ENCODE data around the gene CCSER1. TPM values are rescaled to one million over a fixed set of nuclear protein-coding genes. Genes with fewer than 3 reads are reported as not detected.
"Not testable (repeated sequence)": the region's sequence is repeated elsewhere in the genome, so short reads cannot be mapped to it uniquely, and the experiment has no call there.

The CCSER1 gene
- polyA plus RNA-seq, 3 donors = 18.1 to 20.3 (median 20.3) TPM

GRCh38 chr4:90241008-90241407, 113.8 kb downstream of the CCSER1 start:
- DNase-seq (ENCODE audit: extremely low read depth in 1 of 11, low read depth in 9 of 11, low spot score in 4 of 11) = no peak

- no peak for DNase-seq (ENCODE audit: extremely low read depth in 1 of 11, low read depth in 9 of 11, low spot score in 4 of 11)
Observed at GRCh38 chr4:90245837-90246236, 118.6 kb downstream of the CCSER1 start.

- DNase-seq (ENCODE audit: extremely low read depth in 1 of 11, low read depth in 9 of 11, low spot score in 4 of 11) = no peak
Observed at GRCh38 chr4:90246816-90247215, 119.6 kb downstream of the CCSER1 start.

GRCh38 chr4:90254357-90254756, 127.2 kb downstream of the CCSER1 start:
- no peak for DNase-seq (ENCODE audit: extremely low read depth in 1 of 11, low read depth in 9 of 11, low spot score in 4 of 11)

- no peak for DNase-seq (ENCODE audit: extremely low read depth in 1 of 11, low read depth in 9 of 11, low spot score in 4 of 11)
Observed at GRCh38 chr4:90274175-90274574, 147.0 kb downstream of the CCSER1 start.

GRCh38 chr4:90280954-90281353, 153.8 kb downstream of the CCSER1 start:
- DNase-seq (ENCODE audit: extremely low read depth in 1 of 11, low read depth in 9 of 11, low spot score in 4 of 11) = no peak

- no peak for DNase-seq (ENCODE audit: extremely low read depth in 1 of 11, low read depth in 9 of 11, low spot score in 4 of 11)
Observed at GRCh38 chr4:90281541-90282355, 154.6 kb downstream of the CCSER1 start.

GRCh38 chr4:90290345-90290744, 163.2 kb downstream of the CCSER1 start:
- no peak for DNase-seq (ENCODE audit: extremely low read depth in 1 of 11, low read depth in 9 of 11, low spot score in 4 of 11)

- DNase-seq (ENCODE audit: extremely low read depth in 1 of 11, low read depth in 9 of 11, low spot score in 4 of 11) = no peak
Observed at GRCh38 chr4:90292438-90292837, 165.2 kb downstream of the CCSER1 start.

- no peak for DNase-seq (ENCODE audit: extremely low read depth in 1 of 11, low read depth in 9 of 11, low spot score in 4 of 11)
Observed at GRCh38 chr4:90293320-90293719, 166.1 kb downstream of the CCSER1 start.

- no peak for DNase-seq (ENCODE audit: extremely low read depth in 1 of 11, low read depth in 9 of 11, low spot score in 4 of 11)
Observed at GRCh38 chr4:90299373-90299772, 172.2 kb downstream of the CCSER1 start.

- DNase-seq (ENCODE audit: extremely low read depth in 1 of 11, low read depth in 9 of 11, low spot score in 4 of 11) = no peak
Observed at GRCh38 chr4:90306810-90307209, 179.6 kb downstream of the CCSER1 start.

- not testable (repeated sequence) for DNase-seq (ENCODE audit: extremely low read depth in 1 of 11, low read depth in 9 of 11, low spot score in 4 of 11)
Observed at GRCh38 chr4:90317140-90317539, 189.9 kb downstream of the CCSER1 start.

GRCh38 chr4:90317785-90318184, 190.6 kb downstream of the CCSER1 start:
- DNase-seq (ENCODE audit: extremely low read depth in 1 of 11, low read depth in 9 of 11, low spot score in 4 of 11) = peak in 1 of 11 donors; percentile 4

- DNase-seq (ENCODE audit: extremely low read depth in 1 of 11, low read depth in 9 of 11, low spot score in 4 of 11) = no peak
Observed at GRCh38 chr4:90318193-90318592, 191.0 kb downstream of the CCSER1 start.

- DNase-seq (ENCODE audit: extremely low read depth in 1 of 11, low read depth in 9 of 11, low spot score in 4 of 11) = no peak
Observed at GRCh38 chr4:90328558-90328957, 201.4 kb downstream of the CCSER1 start.

GRCh38 chr4:90330546-90330945, 203.4 kb downstream of the CCSER1 start:
- DNase-seq (ENCODE audit: extremely low read depth in 1 of 11, low read depth in 9 of 11, low spot score in 4 of 11) = no peak

GRCh38 chr4:90345549-90346215, 218.5 kb downstream of the CCSER1 start:
- no peak for DNase-seq (ENCODE audit: extremely low read depth in 1 of 11, low read depth in 9 of 11, low spot score in 4 of 11)

- no peak for DNase-seq (ENCODE audit: extremely low read depth in 1 of 11, low read depth in 9 of 11, low spot score in 4 of 11)
Observed at GRCh38 chr4:90349636-90350035, 222.4 kb downstream of the CCSER1 start.

GRCh38 chr4:90357117-90357710, 230.0 kb downstream of the CCSER1 start:
- peak; percentile 18 to 63 (median 46) for DNase-seq (ENCODE audit: extremely low read depth in 1 of 11, low read depth in 9 of 11, low spot score in 4 of 11)

Data from renal cortex interstitium (tissue), 11 donors.